ENCODE data around the gene HOXD9.

- TF ChIP-seq, protein P1, sequence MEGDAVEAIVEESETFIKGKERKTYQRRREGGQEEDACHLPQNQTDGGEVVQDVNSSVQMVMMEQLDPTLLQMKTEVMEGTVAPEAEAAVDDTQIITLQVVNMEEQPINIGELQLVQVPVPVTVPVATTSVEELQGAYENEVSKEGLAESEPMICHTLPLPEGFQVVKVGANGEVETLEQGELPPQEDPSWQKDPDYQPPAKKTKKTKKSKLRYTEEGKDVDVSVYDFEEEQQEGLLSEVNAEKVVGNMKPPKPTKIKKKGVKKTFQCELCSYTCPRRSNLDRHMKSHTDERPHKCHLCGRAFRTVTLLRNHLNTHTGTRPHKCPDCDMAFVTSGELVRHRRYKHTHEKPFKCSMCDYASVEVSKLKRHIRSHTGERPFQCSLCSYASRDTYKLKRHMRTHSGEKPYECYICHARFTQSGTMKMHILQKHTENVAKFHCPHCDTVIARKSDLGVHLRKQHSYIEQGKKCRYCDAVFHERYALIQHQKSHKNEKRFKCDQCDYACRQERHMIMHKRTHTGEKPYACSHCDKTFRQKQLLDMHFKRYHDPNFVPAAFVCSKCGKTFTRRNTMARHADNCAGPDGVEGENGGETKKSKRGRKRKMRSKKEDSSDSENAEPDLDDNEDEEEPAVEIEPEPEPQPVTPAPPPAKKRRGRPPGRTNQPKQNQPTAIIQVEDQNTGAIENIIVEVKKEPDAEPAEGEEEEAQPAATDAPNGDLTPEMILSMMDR (IDR thresholded peaks at IDR 0.05) = no peak
- TF ChIP-seq POLR2A (IDR thresholded peaks at IDR 0.05) (no peak), EP300 (IDR thresholded peaks at IDR 0.05) (no peak), POLR2AphosphoS5 (IDR thresholded peaks at IDR 0.05) (no peak)
Measured at GRCh38 chr2:176169181-176169580, 46.7 kb downstream of the HOXD9 start.
